Left lung (tissue), 10 donors: ENCODE data around the gene SPIRE2. TPM values are rescaled to one million over a fixed set of nuclear protein-coding genes. Genes with fewer than 3 reads are reported as not detected.

Experiments used
- ATAC-seq: fragments of 200-7000 bp; cut with Tn5 transposase; one replicate; pipeline ENCODE4 v1.9.1; 2020; ENCODE audit warnings: moderate library complexity
- DNase-seq, 4 donors: peaks; one replicate each; pipeline ENCODE4 v3.0.0-alpha.2; 2013 to 2020
- H3K27ac ChIP-seq, 2 donors: fragments of 200-600 bp; sonication (generic) in 1 of 2; one replicate each; pipeline versions ENCODE4 v1.5.0 to v1.8.0; 2020 to 2021
- H3K27me3 ChIP-seq, 2 donors: fragments of 200-600 bp; sonication (generic) in 1 of 2; one replicate each; pipeline versions ENCODE4 v1.5.0 to v1.8.0; 2020 to 2021
- H3K36me3 ChIP-seq, 2 donors: fragments of 200-600 bp; sonication (generic) in 1 of 2; one replicate each; pipeline versions ENCODE4 v1.5.0 to v1.8.0; 2020 to 2021
- H3K4me1 ChIP-seq, 2 donors: fragments of 200-600 bp; one replicate each; pipeline ENCODE4 v1.8.0; 2021
- H3K4me3 ChIP-seq, 2 donors: fragments of 200-600 bp; sonication (generic) in 1 of 2; one replicate each; pipeline versions ENCODE4 v1.5.0 to v1.8.0; 2020 to 2021; ENCODE audit warnings: mild to moderate bottlenecking in 1 of 2
- H3K9me3 ChIP-seq, 2 donors: fragments of 200-600 bp; sonication (generic) in 1 of 2; one replicate each; pipeline versions ENCODE4 v1.5.0 to v1.8.0; 2020 to 2021
- CTCF ChIP-seq, 2 donors: fragments of 200-600 bp; sonication (generic) in 1 of 2; IDR thresholded peaks; one replicate each; pipeline versions ENCODE4 v1.5.0 to v1.8.0; 2021; ENCODE audit warnings: antibody characterized with exemption in 2 of 2
- intact Hi-C, 2 donors: fragments of 100-400 bp; cut with DNase I; formaldehyde crosslinking; loops; one replicate each; pipeline versions ENCODE4 v1.11.2 to v1.14.2; 2022
- polyA plus RNA-seq, 6 donors: library from polyadenylated mRNA; unstranded; fragments of 120-200 nt; gene quantifications; one replicate each; pipeline ENCODE4 v1.2.1, GENCODE V29; 2013; ENCODE audit not compliant: insufficient read length in 6 of 6
- total RNA-seq, 2 donors: library from RNA; stranded (reverse); fragmentation: NEBNext Ultra II Directional; extraction: Animal tissue kit (Norgen Biotek cat#: 25700); gene quantifications; one replicate each; pipeline ENCODE4 v1.2.1, GENCODE V29; 2021
- donor health status: DM: no; HTN: yes; CAD: no.
- donor health status: DM: no; HTN: no; CAD: no.

SPIRE2 gene
- total and polyA plus RNA-seq, 8 donors, result 9.1 to 23.9 (median 12.2) TPM

- Histone ChIP-seq H3K4me3 (no peak overlapping the region), H3K27me3 (no peaks in the 10 kb centered on the region), H3K4me1 (no peaks in the 10 kb centered on the region), H3K36me3 (peaks cover 0 to 34% of the 10 kb centered on the region in 2 donors), H3K9me3 (no peaks in the 10 kb centered on the region), H3K27ac (no peak overlapping the region)
- no peak for TF ChIP-seq CTCF (IDR thresholded peaks at IDR 0.05)
- intact Hi-C loops, result no loop called here
- DNase-seq, result no peak
- no peak for ATAC-seq
These were observed 43.9 kb upstream of the SPIRE2 start for GRCh38 chr16:89784406-89784805.

GRCh38 chr16:89785523-89786155 lies 42.6 kb upstream of the SPIRE2 start:
- no peaks in the 10 kb centered on the region for H3K9me3 ChIP-seq
- no peak for TF ChIP-seq CTCF (IDR thresholded peaks at IDR 0.05)
- no peak overlapping the region for H3K4me3 ChIP-seq
- no peaks in the 10 kb centered on the region for H3K27me3 ChIP-seq
- ATAC-seq, result no peak
- no peak for DNase-seq
- H3K36me3 ChIP-seq, result peaks cover 0 to 31% of the 10 kb centered on the region in 2 donors
- no peaks in the 10 kb centered on the region for H3K4me1 ChIP-seq
- no peak overlapping the region for H3K27ac ChIP-seq
- intact Hi-C loops, result no loop called here

- DNase-seq (no peak), ATAC-seq (no peak)
- H3K27me3 ChIP-seq, result no peaks in the 10 kb centered on the region
- no peak for TF ChIP-seq CTCF (IDR thresholded peaks at IDR 0.05)
- peaks cover 0 to 41% of the 10 kb centered on the region in 2 donors for H3K36me3 ChIP-seq
- intact Hi-C loops, result no loop called here
- no peaks in the 10 kb centered on the region for H3K9me3 ChIP-seq
- no peak overlapping the region for H3K4me3 ChIP-seq
- no peak overlapping the region for H3K27ac ChIP-seq
- no peaks in the 10 kb centered on the region for H3K4me1 ChIP-seq
These were observed 41.6 kb upstream of the SPIRE2 start for GRCh38 chr16:89786474-89787364.

GRCh38 chr16:89787365-89787805 lies 40.9 kb upstream of the SPIRE2 start:
- no peak for TF ChIP-seq CTCF (IDR thresholded peaks at IDR 0.05)
- Histone ChIP-seq H3K4me3 (no peak overlapping the region), H3K9me3 (no peaks in the 10 kb centered on the region), H3K27me3 (no peaks in the 10 kb centered on the region), H3K4me1 (no peaks in the 10 kb centered on the region), H3K27ac (no peak overlapping the region), H3K36me3 (peaks cover 0 to 46% of the 10 kb centered on the region in 2 donors)
- no peak for ATAC-seq
- no peak for DNase-seq
- intact Hi-C loops, result no loop called here
